Mononuclear cell (primary cell): ENCODE measurements around the gene CHI3L2. TPM values are rescaled to one million over a fixed set of nuclear protein-coding genes. Genes with fewer than 3 reads are reported as not detected.

Source experiments
- H3K27me3 ChIP-seq: 2 replicates; pipeline ENCODE4 v1.6.0; 2011; ENCODE audit warnings: low read length, control low read depth; ENCODE audit not compliant: insufficient read depth
- H3K4me1 ChIP-seq: 2 replicates; pipeline ENCODE4 v1.5.1; 2011; ENCODE audit warnings: mild to moderate bottlenecking, low read length, control low read depth; ENCODE audit not compliant: insufficient read depth
- H3K4me3 ChIP-seq: 2 replicates; pipeline ENCODE4 v1.5.1; 2011; ENCODE audit warnings: mild to moderate bottlenecking, low read length, moderate library complexity
- H3K9me3 ChIP-seq: 2 replicates; pipeline ENCODE4 v1.5.1; 2011; ENCODE audit warnings: low read depth, mild to moderate bottlenecking, control low read depth, low read length
- total RNA-seq: library from RNA; depleted of rRNA; stranded (reverse); fragments of >200 nt; gene quantifications from one replicate; pipeline ENCODE4 v1.2.3, GENCODE V29; 2012

CHI3L2 gene
- total RNA-seq, 1 donor, result 12.9 TPM

GRCh38 chr1:111279144-111279543, 51.6 kb downstream of the CHI3L2 start:
- Histone ChIP-seq H3K4me3 (no peak overlapping the region), H3K4me1 (no peaks in the 10 kb centered on the region), H3K27me3 (no peaks in the 10 kb centered on the region), H3K9me3 (no peaks in the 10 kb centered on the region)

GRCh38 chr1:111280267-111280666, 52.8 kb downstream of the CHI3L2 start:
- H3K4me1 ChIP-seq, result no peaks in the 10 kb centered on the region
- no peaks in the 10 kb centered on the region for H3K27me3 ChIP-seq
- no peaks in the 10 kb centered on the region for H3K9me3 ChIP-seq
- no peak overlapping the region for H3K4me3 ChIP-seq

DNA sequence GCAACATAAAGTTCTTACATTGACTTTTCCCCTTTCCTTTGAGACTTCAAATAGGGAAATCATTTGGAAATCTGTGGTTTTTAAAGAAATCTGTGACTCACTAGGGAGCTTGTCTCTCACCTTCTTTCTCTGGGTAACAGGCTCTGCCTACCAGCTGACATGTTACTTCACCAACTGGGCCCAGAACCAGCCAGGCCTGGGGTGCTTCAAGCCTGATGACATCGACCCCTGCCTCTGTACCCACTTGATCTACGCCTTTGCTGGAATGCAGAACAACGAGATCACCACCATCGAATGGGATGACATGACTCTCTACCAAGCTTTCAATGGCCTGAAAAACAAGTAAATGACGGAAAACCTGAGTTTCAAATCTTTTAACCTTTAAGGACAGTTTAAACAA, 53.9 kb downstream of the CHI3L2 start:
- H3K27me3 ChIP-seq, result no peaks in the 10 kb centered on the region
- no peaks in the 10 kb centered on the region for H3K9me3 ChIP-seq
- H3K4me3 ChIP-seq, result no peak overlapping the region
- no peaks in the 10 kb centered on the region for H3K4me1 ChIP-seq

DNA sequence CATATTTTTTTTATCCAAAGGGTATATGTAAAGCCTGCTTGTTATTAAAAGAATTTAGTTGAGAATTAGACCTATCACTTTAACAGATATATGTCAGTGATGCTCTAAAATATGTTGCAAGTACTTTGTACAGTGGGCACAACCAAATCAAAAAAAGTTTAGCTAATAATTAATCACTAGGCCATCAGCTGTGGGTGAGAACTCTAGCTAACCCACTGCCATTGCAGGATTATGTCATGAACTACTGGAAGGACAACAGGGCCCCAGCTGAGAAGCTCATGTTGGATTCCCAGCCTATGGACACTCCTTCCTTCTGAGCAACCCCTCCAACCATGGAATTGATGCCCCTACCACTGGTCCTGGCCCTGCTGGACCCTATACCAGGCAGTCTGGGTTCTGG, 56.3 kb downstream of the CHI3L2 start:
- Histone ChIP-seq H3K4me1 (no peaks in the 10 kb centered on the region), H3K4me3 (no peak overlapping the region), H3K27me3 (peaks cover 5% of the 10 kb centered on the region), H3K9me3 (no peaks in the 10 kb centered on the region)

- Histone ChIP-seq H3K4me3 (no peak overlapping the region), H3K4me1 (no peaks in the 10 kb centered on the region), H3K9me3 (no peaks in the 10 kb centered on the region), H3K27me3 (peaks cover 5% of the 10 kb centered on the region)
These were observed 58.4 kb downstream of the CHI3L2 start for GRCh38 chr1:111285879-111286278.

GRCh38 chr1:111286912-111287311, 59.4 kb downstream of the CHI3L2 start:
- H3K27me3 ChIP-seq, result peaks cover 5% of the 10 kb centered on the region
- no peaks in the 10 kb centered on the region for H3K4me1 ChIP-seq
- no peak overlapping the region for H3K4me3 ChIP-seq
- no peaks in the 10 kb centered on the region for H3K9me3 ChIP-seq

GRCh38 chr1:111289371-111289770, 61.9 kb downstream of the CHI3L2 start:
- H3K4me1 ChIP-seq, result no peaks in the 10 kb centered on the region
- peaks cover 5% of the 10 kb centered on the region for H3K27me3 ChIP-seq
- no peak overlapping the region for H3K4me3 ChIP-seq
- H3K9me3 ChIP-seq, result no peaks in the 10 kb centered on the region

DNA sequence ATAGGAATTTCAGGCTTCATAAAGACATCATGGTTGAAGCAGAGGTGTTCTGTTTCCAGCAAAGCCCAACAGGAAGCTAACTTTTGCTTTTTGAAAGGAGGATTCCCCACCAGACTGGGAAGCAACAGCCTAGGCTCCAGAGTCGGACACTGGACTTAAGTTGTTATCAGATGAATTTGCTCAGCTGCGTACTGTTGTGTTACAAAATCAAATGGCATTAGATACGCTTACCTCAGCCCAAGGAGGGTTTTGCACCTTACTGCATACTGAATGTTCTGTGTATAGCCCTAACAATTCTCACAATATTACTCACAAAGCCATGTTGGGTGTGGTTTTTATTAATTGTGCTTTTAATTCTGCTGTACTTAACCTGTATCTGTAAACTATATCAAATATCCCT, 62.6 kb downstream of the CHI3L2 start:
- Histone ChIP-seq H3K4me1 (no peaks in the 10 kb centered on the region), H3K4me3 (no peak overlapping the region), H3K27me3 (peaks cover 5% of the 10 kb centered on the region), H3K9me3 (no peaks in the 10 kb centered on the region)

DNA sequence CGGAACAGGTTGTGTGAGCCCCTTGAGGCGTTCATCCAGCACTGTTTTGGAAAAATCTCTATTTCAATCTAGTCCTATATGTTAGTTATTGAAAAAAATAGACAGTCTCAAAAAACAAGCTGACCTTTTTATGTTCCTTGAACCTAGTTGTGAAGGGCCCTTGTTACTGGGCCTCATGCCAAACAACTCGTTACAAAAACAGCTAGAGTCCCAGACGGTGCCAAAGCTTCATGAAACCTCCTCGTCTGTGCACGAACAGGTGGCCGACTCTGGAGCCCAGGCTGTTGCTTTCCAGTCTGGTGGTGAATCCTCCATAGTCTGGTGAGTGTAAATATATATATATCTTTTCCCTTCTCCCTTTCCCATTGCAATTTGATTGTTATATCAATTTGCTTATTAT, 63.1 kb downstream of the CHI3L2 start, which contains the start of gene CHIA:
Gene CHIA (plus strand): TSS at position 222 of the 400 bp plus-strand sequence. CDS start 19,617 bp downstream, outside the sequence.
- no peak within 1 kb of the TSS for H3K4me3 ChIP-seq
- no peaks in the 10 kb centered on the region for H3K4me1 ChIP-seq
- H3K9me3 ChIP-seq, result no peaks in the 10 kb centered on the region
- H3K27me3 ChIP-seq, result peaks cover 5% of the 10 kb centered on the region

Other genes with a start within 250 kb of the CHI3L2 start
- gene DRAM2, start 87.6 kb upstream of the CHI3L2 start, total RNA-seq, result 89.8 TPM
- 48.9 TPM for gene CEPT1, start 87.5 kb upstream of the CHI3L2 start, total RNA-seq
- 49.5 TPM for gene DENND2D, start 27.1 kb upstream of the CHI3L2 start, total RNA-seq
- under 0.01 TPM for gene CHIA, start 63.1 kb downstream of the CHI3L2 start, total RNA-seq
- 3.7 TPM for gene OVGP1, start 200.0 kb downstream of the CHI3L2 start, total RNA-seq
- gene WDR77, start 221.5 kb downstream of the CHI3L2 start, total RNA-seq, result 8.6 TPM
- gene ATP5PB, start 221.8 kb downstream of the CHI3L2 start, total RNA-seq, result 177 TPM
- 34.4 TPM for gene C1orf162, start 246.3 kb downstream of the CHI3L2 start, total RNA-seq